ENCODE data around the gene PEAK1. TPM values are rescaled to one million over a fixed set of nuclear protein-coding genes. Genes with fewer than 3 reads are reported as not detected.

Gene PEAK1
- total RNA-seq, 2 experiments from 2014 or later, result 33.2 to 33.5 TPM

- no peak overlapping the region for H3K27ac Mint-ChIP-seq
- no peak overlapping the region for H3K4me3 Mint-ChIP-seq
- H3K9me3 Mint-ChIP-seq, result peaks cover 4% of the 10 kb centered on the region
- peaks cover 5% of the 10 kb centered on the region for H3K36me3 Mint-ChIP-seq
- H3K4me1 Mint-ChIP-seq, result peaks cover 9% of the 10 kb centered on the region
- H3K27me3 Mint-ChIP-seq, result no peaks in the 10 kb centered on the region
- DNase-seq, result no peak
These were observed 50.7 kb downstream of the PEAK1 start for GRCh38 chr15:77369168-77369567.

GRCh38 chr15:77367631-77368030, 52.3 kb downstream of the PEAK1 start:
- DNase-seq, result no peak
- Mint-ChIP-seq H3K27ac (no peak overlapping the region), H3K9me3 (peaks cover 2% of the 10 kb centered on the region), H3K36me3 (peaks cover 18% of the 10 kb centered on the region), H3K4me1 (peaks cover 9% of the 10 kb centered on the region), H3K27me3 (no peaks in the 10 kb centered on the region), H3K4me3 (no peak overlapping the region)

- H3K9me3 Mint-ChIP-seq, result peaks cover 2% of the 10 kb centered on the region
- H3K4me1 Mint-ChIP-seq, result no peaks in the 10 kb centered on the region
- H3K36me3 Mint-ChIP-seq, result peaks cover 33% of the 10 kb centered on the region
- no peak for DNase-seq
- H3K4me3 Mint-ChIP-seq, result no peak overlapping the region
- H3K27me3 Mint-ChIP-seq, result no peaks in the 10 kb centered on the region
- H3K27ac Mint-ChIP-seq, result no peak overlapping the region
These were observed 58.4 kb downstream of the PEAK1 start for GRCh38 chr15:77361456-77361855.

- Mint-ChIP-seq H3K9me3 (no peaks in the 10 kb centered on the region), H3K27me3 (no peaks in the 10 kb centered on the region), H3K27ac (no peak overlapping the region), H3K4me1 (peaks cover 4% of the 10 kb centered on the region), H3K36me3 (peaks cover 29% of the 10 kb centered on the region), H3K4me3 (no peak overlapping the region)
- no peak for DNase-seq
These were observed 61.2 kb downstream of the PEAK1 start for GRCh38 chr15:77358545-77359240.

DNA sequence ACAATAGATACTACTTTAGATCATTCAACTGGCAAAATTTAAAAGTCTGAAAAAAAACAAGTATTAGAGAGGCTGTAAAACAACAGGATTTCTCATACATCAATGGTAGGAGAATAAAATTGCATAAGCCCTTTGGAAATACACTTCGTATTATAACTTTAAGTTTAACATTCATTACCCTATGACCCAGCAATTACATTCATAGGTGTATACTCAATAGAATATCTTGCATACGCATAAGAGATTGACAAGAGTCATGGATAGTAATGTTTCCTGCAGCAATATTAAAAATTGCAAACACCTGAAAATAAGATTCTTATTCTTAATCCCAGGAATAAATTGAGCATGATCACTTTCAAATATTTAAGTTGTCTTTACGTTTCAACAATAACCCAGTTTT, 63.6 kb downstream of the PEAK1 start:
- no peak overlapping the region for H3K4me3 Mint-ChIP-seq
- peaks cover 4% of the 10 kb centered on the region for H3K4me1 Mint-ChIP-seq
- no peak overlapping the region for H3K27ac Mint-ChIP-seq

GRCh38 chr15:77355321-77355720, 64.6 kb downstream of the PEAK1 start:
- Mint-ChIP-seq H3K27ac (no peak overlapping the region), H3K9me3 (no peaks in the 10 kb centered on the region), H3K27me3 (no peaks in the 10 kb centered on the region), H3K36me3 (peaks cover 14% of the 10 kb centered on the region), H3K4me1 (peaks cover 4% of the 10 kb centered on the region), H3K4me3 (no peak overlapping the region)
- DNase-seq, result no peak

More for the DNA sequence above, 63.6 kb downstream of the PEAK1 start:
- Mint-ChIP-seq H3K36me3 (peaks cover 21% of the 10 kb centered on the region), H3K9me3 (no peaks in the 10 kb centered on the region), H3K27me3 (no peaks in the 10 kb centered on the region)
- no peak for DNase-seq

- peaks cover 15% of the 10 kb centered on the region for H3K36me3 Mint-ChIP-seq
- no peak overlapping the region for H3K27ac Mint-ChIP-seq
- H3K4me1 Mint-ChIP-seq, result peaks cover 4% of the 10 kb centered on the region
- H3K9me3 Mint-ChIP-seq, result no peaks in the 10 kb centered on the region
- no peak for DNase-seq
- no peak overlapping the region for H3K4me3 Mint-ChIP-seq
- no peaks in the 10 kb centered on the region for H3K27me3 Mint-ChIP-seq
These were observed 65.8 kb downstream of the PEAK1 start for GRCh38 chr15:77354063-77354462.

DNA sequence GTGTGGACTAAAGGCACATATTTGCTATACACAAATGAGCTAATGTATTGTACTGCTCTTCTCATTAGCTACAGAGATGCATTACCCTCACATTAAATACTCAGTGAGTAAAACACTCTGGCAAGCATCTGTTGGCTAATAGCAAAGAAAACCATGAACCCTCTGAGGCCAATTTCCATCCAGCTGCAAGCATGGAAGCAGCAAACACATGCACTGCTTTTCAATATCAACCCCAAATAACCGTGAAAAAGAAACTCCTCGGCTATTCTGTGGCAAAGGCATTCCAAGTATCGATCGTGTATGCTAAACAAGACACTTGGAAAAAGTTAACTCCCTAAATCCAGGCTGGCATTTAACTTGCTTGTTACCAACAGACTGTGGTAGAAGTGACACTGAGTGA, 67.0 kb downstream of the PEAK1 start:
- peaks cover 15% of the 10 kb centered on the region for H3K36me3 Mint-ChIP-seq
- no peaks in the 10 kb centered on the region for H3K27me3 Mint-ChIP-seq
- no peak overlapping the region for H3K27ac Mint-ChIP-seq
- H3K4me1 Mint-ChIP-seq, result peaks cover 7% of the 10 kb centered on the region
- no peaks in the 10 kb centered on the region for H3K9me3 Mint-ChIP-seq
- no peak overlapping the region for H3K4me3 Mint-ChIP-seq
- DNase-seq, result no peak

DNA sequence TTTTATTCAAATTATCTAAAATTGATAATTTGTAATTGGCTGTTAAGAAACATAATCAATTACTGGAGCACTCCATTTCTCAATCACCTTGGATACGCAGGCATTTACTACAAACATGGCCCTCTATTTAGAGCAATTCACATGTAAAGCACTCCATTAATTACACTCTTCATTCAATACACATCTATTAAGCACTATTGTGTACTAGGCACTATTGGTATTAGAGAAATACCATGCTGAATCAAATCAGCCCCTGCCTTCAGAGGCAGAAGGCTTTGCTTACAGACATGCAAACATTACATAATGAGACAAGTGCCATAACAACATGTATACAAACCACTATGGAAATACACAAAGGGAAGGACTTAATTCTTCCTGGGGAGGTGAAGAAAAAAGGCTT, 69.1 kb downstream of the PEAK1 start:
- peaks cover 14% of the 10 kb centered on the region for H3K4me1 Mint-ChIP-seq
- peaks cover 19% of the 10 kb centered on the region for H3K36me3 Mint-ChIP-seq
- no peaks in the 10 kb centered on the region for H3K9me3 Mint-ChIP-seq
- H3K4me3 Mint-ChIP-seq, result no peak overlapping the region
- no peak for DNase-seq
- no peaks in the 10 kb centered on the region for H3K27me3 Mint-ChIP-seq
- H3K27ac Mint-ChIP-seq, result no peak overlapping the region

DNA sequence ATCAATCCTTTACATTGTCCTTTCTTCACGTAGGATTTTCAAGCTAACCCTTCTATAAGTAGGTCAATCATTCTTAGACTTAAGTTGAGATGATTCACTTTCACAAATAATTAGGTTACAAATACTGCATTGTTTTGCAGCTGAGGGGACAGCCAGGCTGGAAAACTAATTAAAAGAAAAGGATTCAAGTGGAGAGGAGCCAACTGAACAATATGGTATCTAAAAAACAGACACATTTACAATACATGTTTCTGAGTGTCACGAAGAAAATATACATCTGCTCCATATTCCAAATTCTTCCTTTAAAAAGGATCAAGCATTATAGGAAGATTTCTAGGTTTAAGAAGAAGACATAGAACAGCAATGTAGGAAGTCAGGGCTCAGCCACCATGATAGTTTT, 70.2 kb downstream of the PEAK1 start:
- Mint-ChIP-seq H3K4me1 (peaks cover 14% of the 10 kb centered on the region), H3K4me3 (no peak overlapping the region), H3K27me3 (no peaks in the 10 kb centered on the region), H3K27ac (no peak overlapping the region), H3K9me3 (no peaks in the 10 kb centered on the region), H3K36me3 (peaks cover 26% of the 10 kb centered on the region)
- no peak for DNase-seq

DNA sequence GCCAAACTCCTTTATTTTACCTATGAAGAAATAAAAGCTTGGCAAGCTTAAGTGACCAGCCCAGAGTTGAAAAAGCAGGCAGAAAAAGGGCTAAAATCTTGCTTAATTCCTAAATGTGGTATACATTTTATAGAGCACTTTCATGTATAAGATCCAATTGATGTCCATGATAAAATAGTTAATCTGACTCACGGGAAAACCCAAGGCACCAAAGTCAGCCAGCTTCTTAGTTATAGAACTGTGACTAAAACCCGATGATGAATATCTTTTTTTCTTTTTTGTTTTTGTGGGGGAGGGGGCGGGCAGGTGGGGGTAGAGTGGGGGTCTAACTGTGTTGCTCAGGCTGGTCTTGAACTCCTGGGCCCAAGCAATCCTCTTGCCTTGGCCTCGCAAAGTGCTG, 71.4 kb downstream of the PEAK1 start:
- peaks cover 10% of the 10 kb centered on the region for H3K4me1 Mint-ChIP-seq
- DNase-seq, result no peak
- no peaks in the 10 kb centered on the region for H3K27me3 Mint-ChIP-seq
- H3K9me3 Mint-ChIP-seq, result no peaks in the 10 kb centered on the region
- H3K4me3 Mint-ChIP-seq, result no peak overlapping the region
- H3K27ac Mint-ChIP-seq, result no peak overlapping the region
- peaks cover 33% of the 10 kb centered on the region for H3K36me3 Mint-ChIP-seq

- H3K4me1 Mint-ChIP-seq, result peaks cover 10% of the 10 kb centered on the region
- no peak overlapping the region for H3K4me3 Mint-ChIP-seq
- H3K27me3 Mint-ChIP-seq, result no peaks in the 10 kb centered on the region
- H3K27ac Mint-ChIP-seq, result no peak overlapping the region
- no peak for DNase-seq
- peaks cover 42% of the 10 kb centered on the region for H3K36me3 Mint-ChIP-seq
- peaks cover 2% of the 10 kb centered on the region for H3K9me3 Mint-ChIP-seq
These were observed 72.7 kb downstream of the PEAK1 start for GRCh38 chr15:77347197-77347596.

DNA sequence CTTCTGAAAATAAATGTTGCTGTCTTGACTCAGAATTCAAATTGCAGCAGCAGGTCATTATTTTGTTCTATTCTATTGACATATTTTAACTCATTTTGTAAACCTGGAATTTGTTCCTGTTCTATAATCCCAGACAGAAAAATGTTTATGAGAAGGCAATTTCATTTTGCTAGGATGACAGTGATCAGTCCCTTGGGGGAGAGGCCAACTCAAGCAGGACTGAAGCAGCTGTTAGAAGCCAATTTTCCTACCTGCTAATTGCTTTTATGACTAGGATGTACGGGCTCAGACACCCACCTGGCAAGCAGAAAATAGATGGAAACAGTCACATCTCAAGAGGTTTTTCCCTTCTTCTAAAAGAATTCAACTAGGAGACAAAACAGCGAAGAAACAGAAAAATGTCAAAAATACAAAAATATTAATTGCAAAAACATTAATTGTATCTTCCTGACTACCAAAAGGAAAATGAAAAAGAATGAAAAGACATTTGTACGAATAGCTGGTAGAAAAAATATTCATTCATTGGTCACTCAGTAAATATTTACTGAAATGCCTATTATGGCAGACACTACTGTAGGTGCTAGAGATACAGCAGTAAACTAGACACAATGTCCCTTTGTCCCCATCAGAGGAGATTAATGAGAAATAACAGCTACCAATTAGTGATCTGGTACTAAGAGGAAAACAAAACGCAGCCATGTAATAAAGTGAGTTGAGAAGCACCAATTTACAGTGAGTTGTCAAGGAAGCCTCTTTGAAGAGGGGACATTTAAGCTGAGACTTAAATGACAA, 73.5 kb downstream of the PEAK1 start:
- Mint-ChIP-seq H3K36me3 (peaks cover 46% of the 10 kb centered on the region), H3K4me1 (peaks cover 11% of the 10 kb centered on the region), H3K27ac (no peak overlapping the region), H3K9me3 (peaks cover 6% of the 10 kb centered on the region), H3K27me3 (no peaks in the 10 kb centered on the region), H3K4me3 (no peak overlapping the region)
- no peak for DNase-seq

DNA sequence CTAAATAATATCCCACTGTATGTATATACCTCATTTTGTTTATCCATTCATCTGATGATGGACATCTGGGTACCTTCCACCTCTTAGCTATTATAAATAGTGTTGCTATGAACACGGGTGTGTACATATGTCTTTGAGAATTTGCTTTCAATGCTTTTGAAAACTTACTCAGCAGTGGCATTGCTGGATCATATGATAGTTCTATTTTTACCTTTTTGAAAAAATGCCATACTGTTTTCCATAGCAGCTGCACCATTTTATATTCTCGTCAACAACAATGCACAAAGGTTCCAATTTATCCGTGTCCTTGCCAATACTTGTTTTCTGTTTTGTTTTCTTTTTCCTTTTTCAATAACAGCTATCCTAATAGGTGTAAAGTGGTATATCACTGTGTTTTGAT, 77.1 kb downstream of the PEAK1 start:
- H3K27ac Mint-ChIP-seq, result no peak overlapping the region
- H3K4me3 Mint-ChIP-seq, result no peak overlapping the region
- H3K27me3 Mint-ChIP-seq, result no peaks in the 10 kb centered on the region
- H3K9me3 Mint-ChIP-seq, result peaks cover 6% of the 10 kb centered on the region
- peaks cover 9% of the 10 kb centered on the region for H3K4me1 Mint-ChIP-seq
- DNase-seq, result no peak
- peaks cover 50% of the 10 kb centered on the region for H3K36me3 Mint-ChIP-seq

DNA sequence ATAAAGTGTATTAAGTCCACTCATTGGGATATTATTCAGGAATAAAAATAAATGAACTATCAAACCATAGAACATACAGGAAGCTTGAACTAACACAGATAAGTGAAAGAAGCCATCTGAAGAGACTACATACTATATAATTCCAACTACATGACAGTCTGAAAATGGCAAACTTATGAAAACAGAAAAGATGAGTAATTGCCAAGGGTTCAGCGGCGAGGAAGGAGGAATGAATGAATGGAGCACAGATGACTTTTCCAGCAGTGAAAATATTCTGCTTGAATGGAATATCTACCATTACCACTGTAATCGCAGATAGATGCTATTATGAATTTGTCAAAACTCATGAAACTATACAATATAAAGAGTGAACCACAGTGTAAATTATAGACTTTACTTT, 79.7 kb downstream of the PEAK1 start:
- Mint-ChIP-seq H3K9me3 (peaks cover 6% of the 10 kb centered on the region), H3K4me1 (peaks cover 3% of the 10 kb centered on the region), H3K36me3 (peaks cover 38% of the 10 kb centered on the region), H3K27me3 (no peaks in the 10 kb centered on the region), H3K27ac (no peak overlapping the region), H3K4me3 (no peak overlapping the region)
- DNase-seq, result no peak

GRCh38 chr15:77336006-77336405, 83.9 kb downstream of the PEAK1 start:
- H3K9me3 Mint-ChIP-seq, result no peaks in the 10 kb centered on the region
- no peaks in the 10 kb centered on the region for H3K27me3 Mint-ChIP-seq
- no peak for DNase-seq

More at GRCh38 chr15:77336006-77336405, 83.9 kb downstream of the PEAK1 start:
- Mint-ChIP-seq H3K36me3 (peaks cover 14% of the 10 kb centered on the region), H3K4me1 (peaks cover 8% of the 10 kb centered on the region), H3K4me3 (no peak overlapping the region), H3K27ac (no peak overlapping the region)

Data from activated naive CD8-positive, alpha-beta T cell treated with anti-CD3 and anti-CD28 coated beads for 36 hours (primary cell).